ENCODE results near the gene KIAA1958. TPM values are rescaled to one million over a fixed set of nuclear protein-coding genes. Genes with fewer than 3 reads are reported as not detected.

The KIAA1958 gene
- total and polyA plus RNA-seq, 2 experiments from 2014 or later: 9.4 to 41.7 TPM

- TF ChIP-seq POLR2AphosphoS5 (IDR thresholded peaks at IDR 0.05; ENCODE audit: low read depth): no peak
- no peak for TF ChIP-seq EZH2phosphoT487 (IDR thresholded peaks at IDR 0.05; ENCODE audit: unreplicated experiment)
- no peak for TF ChIP-seq ZNF114 (CRISPR knock-in tag; IDR thresholded peaks at IDR 0.05)
- TF ChIP-seq ZNF331 (CRISPR knock-in tag; IDR thresholded peaks at IDR 0.05; ENCODE audit: low read depth): no peak
- no peak for TF ChIP-seq CREB1 (CRISPR knock-in tag; IDR thresholded peaks at IDR 0.05; ENCODE audit: low read depth)
- TF ChIP-seq REST (IDR thresholded peaks at IDR 0.05; ENCODE audit: unreplicated experiment): no peak
- no peak for TF ChIP-seq ETS1 (IDR thresholded peaks at IDR 0.05)
- TF ChIP-seq JUNB (IDR thresholded peaks at IDR 0.05; ENCODE audit: unreplicated experiment): no peak
Observed at GRCh38 chr9:112575107-112575506, 88.5 kb downstream of the KIAA1958 start (continued).

GRCh38 chr9:112581469-112582176, 95.0 kb downstream of the KIAA1958 start:
- H3K79me2 ChIP-seq (replicated peaks; ENCODE audit: insufficient read depth): peaks cover 82% of the 10 kb centered on the region
- peaks cover 58% of the 10 kb centered on the region for H3K4me1 ChIP-seq (ENCODE audit: insufficient read depth)
- peak overlapping the region; percentile 27; the same call in 1 of the 2 replicates for H3K27ac ChIP-seq (ENCODE audit: low read depth)
- Mint-ChIP-seq H3K4me3 (no peak overlapping the region), H3K9me3 (no peaks in the 10 kb centered on the region), H3K36me3 (ENCODE audit: low read depth) (no peaks in the 10 kb centered on the region), H3K27ac (peak overlapping the region; percentile 86), H3K27me3 (ENCODE audit: insufficient read depth, low read depth, poor library complexity) (no peaks in the 10 kb centered on the region), H3K4me1 (peaks cover 63% of the 10 kb centered on the region)
- H3K27me3 ChIP-seq (ENCODE audit: insufficient read depth): no peaks in the 10 kb centered on the region
- H3K4me3 ChIP-seq: no peak overlapping the region
- no peaks in the 10 kb centered on the region for H3K36me3 ChIP-seq (ENCODE audit: insufficient read depth)
- H3K9me2 ChIP-seq (ENCODE audit: insufficient read depth): no peaks in the 10 kb centered on the region
- no peak for DNase-seq (ENCODE audit: low spot score)
- H3F3A ChIP-seq (replicated peaks; ENCODE audit: low read depth): no peaks in the 10 kb centered on the region
- peak overlapping the region; percentile 64; the same call in 1 of the 2 replicates for H3K4me2 ChIP-seq
- H4K20me1 ChIP-seq (replicated peaks; ENCODE audit: insufficient read depth): peaks cover 17% of the 10 kb centered on the region; the same call in 1 of the 2 replicates
- peak; percentile 47 for ATAC-seq
- no peak overlapping the region for H2AFZ ChIP-seq
- no peak for TF ChIP-seq ETS1 (IDR thresholded peaks at IDR 0.05)
- TF ChIP-seq JUNB (IDR thresholded peaks at IDR 0.05; ENCODE audit: unreplicated experiment): no peak
- no peak for TF ChIP-seq REST (IDR thresholded peaks at IDR 0.05; ENCODE audit: unreplicated experiment)
- no peak for TF ChIP-seq CTCF (conservative IDR thresholded peaks at IDR 0.05; ENCODE audit: low read depth in 2 of 2)
- no peak for TF ChIP-seq CREB1 (CRISPR knock-in tag; IDR thresholded peaks at IDR 0.05; ENCODE audit: low read depth)
- TF ChIP-seq NANOG (IDR thresholded peaks at IDR 0.05; ENCODE audit: borderline replicate concordance): no peak
- no peak for TF ChIP-seq ZNF331 (CRISPR knock-in tag; IDR thresholded peaks at IDR 0.05; ENCODE audit: low read depth)
- TF ChIP-seq EZH2phosphoT487 (IDR thresholded peaks at IDR 0.05; ENCODE audit: unreplicated experiment): no peak
- TF ChIP-seq STAT1 (IDR thresholded peaks at IDR 0.05; ENCODE audit: unreplicated experiment): no peak
- TF ChIP-seq EZH2 (IDR thresholded peaks at IDR 0.05; ENCODE audit: low read depth, unreplicated experiment): no peak
